ENCODE measurements around the gene ZNF518B. TPM values are rescaled to one million over a fixed set of nuclear protein-coding genes. Genes with fewer than 3 reads are reported as not detected.

ZNF518B gene
- total RNA-seq, 1 donor from 2014 or later = 30.5 TPM

DNA sequence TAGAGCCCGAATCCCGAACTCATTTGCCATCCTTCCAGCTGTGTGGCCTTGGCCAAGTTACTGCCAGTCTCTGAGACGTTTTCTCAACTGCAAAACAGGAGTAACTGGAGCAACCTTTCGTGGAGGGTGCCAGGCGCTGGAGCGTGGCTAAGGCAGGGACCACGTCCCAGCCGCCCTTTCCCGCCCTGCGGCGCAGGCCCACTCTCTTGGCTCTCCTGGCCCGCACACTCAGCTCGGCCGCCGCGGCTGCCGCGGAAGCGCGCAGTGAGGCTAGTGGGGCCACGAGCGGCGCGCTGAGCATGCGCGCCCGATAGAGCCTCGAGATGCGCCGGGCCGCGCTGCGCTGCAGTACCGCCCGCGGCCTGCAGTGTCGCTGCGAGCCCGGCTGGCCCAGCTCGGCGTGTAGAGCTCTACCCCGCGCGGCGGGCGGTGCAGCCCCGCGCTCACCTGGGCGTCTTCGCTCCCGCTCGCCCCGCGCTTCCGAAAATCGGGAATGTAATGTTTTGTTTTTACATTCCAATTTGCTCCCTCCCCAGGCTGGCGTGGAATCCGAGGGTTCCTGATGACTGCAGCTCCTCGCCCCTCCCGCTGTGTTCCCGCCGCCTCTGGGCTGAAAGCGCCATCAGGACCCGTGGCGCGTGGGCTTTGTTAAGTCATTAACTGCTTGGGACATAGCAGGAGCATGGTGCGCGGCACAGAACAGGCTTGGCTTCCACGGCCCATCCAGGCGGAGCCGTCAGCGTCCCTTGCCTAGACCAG lies 4.0 kb upstream of the ZNF518B start:
- peak; percentile 18 for DNase-seq (ENCODE audit: low read depth)
- H3K4me3 ChIP-seq (ENCODE audit: low read depth, low read length) = no peak overlapping the region
- H3K27me3 ChIP-seq (ENCODE audit: control insufficient read depth, insufficient read depth, low read length) = peaks cover 8% of the 10 kb centered on the region
- no peak for FAIRE-seq
- H3K36me3 ChIP-seq (ENCODE audit: control insufficient read depth, insufficient read depth, low read length) = no peaks in the 10 kb centered on the region
- TF ChIP-seq, protein P1, sequence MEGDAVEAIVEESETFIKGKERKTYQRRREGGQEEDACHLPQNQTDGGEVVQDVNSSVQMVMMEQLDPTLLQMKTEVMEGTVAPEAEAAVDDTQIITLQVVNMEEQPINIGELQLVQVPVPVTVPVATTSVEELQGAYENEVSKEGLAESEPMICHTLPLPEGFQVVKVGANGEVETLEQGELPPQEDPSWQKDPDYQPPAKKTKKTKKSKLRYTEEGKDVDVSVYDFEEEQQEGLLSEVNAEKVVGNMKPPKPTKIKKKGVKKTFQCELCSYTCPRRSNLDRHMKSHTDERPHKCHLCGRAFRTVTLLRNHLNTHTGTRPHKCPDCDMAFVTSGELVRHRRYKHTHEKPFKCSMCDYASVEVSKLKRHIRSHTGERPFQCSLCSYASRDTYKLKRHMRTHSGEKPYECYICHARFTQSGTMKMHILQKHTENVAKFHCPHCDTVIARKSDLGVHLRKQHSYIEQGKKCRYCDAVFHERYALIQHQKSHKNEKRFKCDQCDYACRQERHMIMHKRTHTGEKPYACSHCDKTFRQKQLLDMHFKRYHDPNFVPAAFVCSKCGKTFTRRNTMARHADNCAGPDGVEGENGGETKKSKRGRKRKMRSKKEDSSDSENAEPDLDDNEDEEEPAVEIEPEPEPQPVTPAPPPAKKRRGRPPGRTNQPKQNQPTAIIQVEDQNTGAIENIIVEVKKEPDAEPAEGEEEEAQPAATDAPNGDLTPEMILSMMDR (IDR thresholded peaks at IDR 0.05; ENCODE audit: insufficient read depth, low read length, severe bottlenecking) = peak; percentile 85

DNA sequence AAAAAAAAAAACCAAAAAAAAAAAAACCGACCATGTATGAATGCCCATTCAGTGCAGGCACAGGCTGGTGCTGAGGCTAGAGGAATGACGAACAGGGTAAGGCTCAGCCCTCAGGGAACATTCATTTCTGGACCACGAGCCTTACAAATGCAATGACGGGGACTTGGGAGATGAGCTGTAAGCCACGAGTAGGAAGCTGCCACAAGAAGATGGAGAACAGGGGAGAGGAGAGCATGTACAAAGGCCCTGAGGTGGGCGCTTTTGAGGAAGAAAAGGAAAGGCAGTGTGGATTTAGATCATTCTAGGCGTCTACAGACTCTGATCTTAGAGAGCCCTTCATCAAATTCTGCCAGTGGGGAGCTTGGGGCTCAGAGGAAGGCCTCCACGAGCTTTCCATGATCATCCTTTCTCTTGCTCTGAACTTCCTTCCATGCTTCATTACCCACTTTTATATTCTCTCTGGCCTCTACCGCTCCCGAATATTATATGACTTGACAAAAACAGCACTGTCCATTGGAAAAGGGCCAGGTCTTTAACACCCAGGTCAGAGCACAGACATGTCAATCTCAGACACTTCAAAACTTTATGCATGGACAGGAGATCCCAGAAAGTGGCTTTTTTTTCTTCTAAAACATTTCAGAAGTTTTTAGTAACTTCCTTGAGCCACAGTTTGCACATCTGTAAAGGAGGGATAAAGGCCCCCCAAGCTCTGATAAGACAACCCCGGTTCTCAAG lies 3.3 kb upstream of the ZNF518B start:
- Histone ChIP-seq H3K36me3 (ENCODE audit: control insufficient read depth, insufficient read depth, low read length) (no peaks in the 10 kb centered on the region), H3K4me3 (ENCODE audit: low read depth, low read length) (no peak overlapping the region), H3K27me3 (ENCODE audit: control insufficient read depth, insufficient read depth, low read length) (peaks cover 8% of the 10 kb centered on the region)
- DNase-seq (ENCODE audit: low read depth) (no peak), FAIRE-seq (no peak)
- TF ChIP-seq, protein P1 (IDR thresholded peaks at IDR 0.05; ENCODE audit: insufficient read depth, low read length, severe bottlenecking) = no peak

DNA sequence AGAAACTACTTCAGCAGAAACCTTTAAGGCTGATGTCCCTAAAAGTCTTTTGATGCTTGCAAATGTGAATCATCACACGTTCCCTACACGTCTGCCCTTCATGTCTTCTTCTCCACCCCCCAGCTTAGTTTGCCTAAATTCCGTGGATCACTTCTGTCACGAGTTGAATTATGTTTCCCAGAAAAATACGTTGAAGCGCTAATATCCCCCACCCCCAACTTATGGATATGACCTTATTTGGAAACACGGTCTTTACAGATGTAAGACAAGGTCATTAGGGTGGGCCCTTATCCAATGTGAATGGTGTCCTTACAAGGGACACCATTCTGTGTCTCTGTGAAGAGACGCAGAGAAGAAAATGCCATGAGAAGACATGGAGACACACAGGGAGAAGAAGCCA lies 2.1 kb upstream of the ZNF518B start:
- Histone ChIP-seq H3K27me3 (ENCODE audit: control insufficient read depth, insufficient read depth, low read length) (peaks cover 8% of the 10 kb centered on the region), H3K36me3 (ENCODE audit: control insufficient read depth, insufficient read depth, low read length) (peaks cover 4% of the 10 kb centered on the region), H3K4me3 (ENCODE audit: low read depth, low read length) (no peak overlapping the region)
- TF ChIP-seq, protein P1 (IDR thresholded peaks at IDR 0.05; ENCODE audit: insufficient read depth, low read length, severe bottlenecking) = no peak
- DNase-seq (ENCODE audit: low read depth) (no peak), FAIRE-seq (peak; percentile 77)

DNA sequence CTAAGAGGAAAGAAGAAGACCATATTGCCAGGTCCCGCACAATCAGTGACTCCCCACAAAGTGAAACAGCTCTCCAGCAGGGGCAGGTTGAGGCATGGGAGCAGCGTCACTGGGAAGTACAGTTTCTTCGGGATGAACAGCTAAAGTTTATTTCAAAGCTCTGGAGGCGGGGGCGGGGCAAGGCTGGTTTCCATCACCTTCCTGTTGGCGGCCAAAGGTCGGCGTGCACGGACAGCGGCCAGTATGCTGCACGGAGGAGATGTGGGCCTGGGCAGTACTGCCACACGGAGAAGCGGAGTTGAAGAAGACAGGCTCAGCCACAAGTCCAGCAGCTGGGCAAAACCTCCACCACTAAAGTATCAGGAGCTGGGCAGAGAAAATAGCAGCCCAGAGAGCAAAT lies 951 bp upstream of the ZNF518B start:
- no peak overlapping the region for H3K4me3 ChIP-seq (ENCODE audit: low read depth, low read length)
- no peak for DNase-seq (ENCODE audit: low read depth)

DNA sequence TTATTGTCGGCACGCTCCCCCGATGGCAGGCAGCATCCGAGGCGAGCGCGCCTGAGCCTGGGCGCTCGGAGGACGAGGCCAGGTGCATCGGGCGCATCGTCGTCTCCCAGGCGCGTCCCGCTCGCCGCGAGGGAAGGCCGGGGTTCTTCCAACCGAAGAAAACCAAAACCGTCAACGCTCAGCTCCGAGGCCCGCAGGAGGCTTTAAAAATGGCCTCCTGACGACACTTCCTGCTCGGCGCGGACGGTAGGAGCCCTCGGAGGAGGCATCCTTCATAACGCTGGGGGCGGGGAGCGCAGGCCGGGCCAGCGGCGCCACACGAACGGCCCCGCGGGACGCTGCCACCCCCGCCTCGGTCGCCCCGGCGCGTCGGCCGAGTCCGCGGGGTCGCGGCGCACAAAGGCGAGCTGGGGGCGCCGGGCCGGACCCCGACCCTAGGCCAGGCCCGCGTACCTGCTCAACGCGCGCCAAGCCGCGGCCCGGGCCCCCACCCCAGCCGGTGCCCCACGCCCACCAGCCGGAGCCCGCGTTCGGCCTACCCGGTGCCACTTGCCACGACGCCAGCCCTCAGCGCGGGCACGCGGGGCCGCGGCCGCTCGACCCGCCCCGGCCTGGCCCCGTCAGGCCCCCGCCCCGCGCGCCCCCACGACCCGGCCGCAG lies 501 bp downstream of the ZNF518B start:
- peaks cover 2% of the 10 kb centered on the region for H3K27me3 ChIP-seq (ENCODE audit: control insufficient read depth, insufficient read depth, low read length)
- peak overlapping the region; percentile 59 for H3K4me3 ChIP-seq (ENCODE audit: low read depth, low read length)
- DNase-seq (ENCODE audit: low read depth) (peak; percentile 29), FAIRE-seq (no peak)
- TF ChIP-seq, protein P1 (IDR thresholded peaks at IDR 0.05; ENCODE audit: insufficient read depth, low read length, severe bottlenecking) = no peak
- peaks cover 8% of the 10 kb centered on the region for H3K36me3 ChIP-seq (ENCODE audit: control insufficient read depth, insufficient read depth, low read length)

More for the DNA sequence above, 951 bp upstream of the ZNF518B start:
- TF ChIP-seq, protein P1 (IDR thresholded peaks at IDR 0.05; ENCODE audit: insufficient read depth, low read length, severe bottlenecking) = no peak
- peaks cover 8% of the 10 kb centered on the region for H3K27me3 ChIP-seq (ENCODE audit: control insufficient read depth, insufficient read depth, low read length)
- peaks cover 6% of the 10 kb centered on the region for H3K36me3 ChIP-seq (ENCODE audit: control insufficient read depth, insufficient read depth, low read length)
- FAIRE-seq = no peak

All from bronchial epithelial cell (primary cell).